HG03378 (cell line): Measurements from ENCODE around the gene PDE6H.

Source experiments
- ATAC-seq: cut with Tn5 transposase; IDR thresholded peaks from one replicate; pipeline ENCODE4 v1.9.1; 2021; ENCODE audit warnings: mild to moderate bottlenecking, moderate library complexity; ENCODE audit not compliant: unreplicated experiment

PDE6H gene

DNA sequence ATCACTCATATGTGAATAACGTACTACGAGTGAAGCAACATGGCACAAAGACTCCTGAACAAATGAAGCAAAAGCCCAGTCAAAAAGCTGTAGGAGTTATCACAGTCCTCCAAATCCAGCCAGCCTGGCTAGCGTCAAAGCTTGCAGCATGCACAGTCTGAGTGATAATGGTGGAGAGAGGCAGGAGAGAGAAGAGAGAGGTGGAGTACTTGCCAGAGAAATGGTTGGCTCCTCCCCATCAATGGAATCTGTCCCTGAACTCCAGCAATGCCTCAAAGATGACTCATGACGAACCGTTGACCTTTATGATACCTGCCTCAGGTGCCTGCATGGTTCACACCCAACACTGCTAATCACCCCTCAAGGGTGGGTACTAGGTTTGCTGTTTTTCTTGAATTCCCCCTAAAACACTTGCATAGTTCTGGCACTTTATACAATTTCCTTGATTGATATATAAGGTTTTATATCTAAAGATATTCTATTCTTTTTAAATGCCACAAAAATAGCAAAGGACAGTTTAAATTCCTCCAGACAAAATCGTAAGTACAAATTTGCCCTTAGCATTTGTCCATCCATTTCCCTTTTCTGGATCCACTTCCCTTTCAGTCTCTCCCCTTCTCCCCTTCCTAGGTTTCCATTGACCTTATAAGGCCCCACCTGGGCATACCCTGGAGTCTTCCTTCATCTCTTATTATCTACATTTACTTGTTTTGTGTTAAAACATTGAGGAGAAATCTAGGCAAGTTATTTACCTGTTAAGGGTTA lies 21.7 kb upstream of the PDE6H start:
- ATAC-seq = no peak

DNA sequence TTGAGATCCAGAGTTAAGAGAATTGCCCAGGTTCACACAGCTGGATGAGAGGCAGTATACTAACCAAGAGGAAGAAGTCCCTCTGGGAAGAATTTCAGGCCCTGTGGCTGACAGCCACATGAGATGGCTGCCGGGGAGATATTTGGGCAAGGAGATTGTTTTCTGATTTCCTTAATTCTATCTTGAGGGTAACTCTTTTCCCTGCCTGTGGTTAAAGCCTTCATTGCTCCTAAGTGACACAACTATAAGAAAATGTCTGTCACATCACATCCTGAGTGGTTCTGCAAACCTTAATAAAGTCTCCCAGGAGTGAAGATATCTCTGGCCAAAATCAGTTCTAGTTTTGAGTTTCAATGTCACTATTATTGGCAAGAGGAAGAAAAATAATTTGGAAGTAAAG lies 21.0 kb upstream of the PDE6H start:
- ATAC-seq = no peak

GRCh38 chr12:14952299-14952921 lies 20.4 kb upstream of the PDE6H start:
- ATAC-seq = peak; percentile 64

GRCh38 chr12:14953752-14954151 lies 19.1 kb upstream of the PDE6H start:
- ATAC-seq = no peak

- ATAC-seq = no peak
Observed at GRCh38 chr12:14954269-14954668, 18.6 kb upstream of the PDE6H start.

GRCh38 chr12:14956024-14956891 lies 16.6 kb upstream of the PDE6H start:
- peak; percentile 33 for ATAC-seq

- ATAC-seq = no peak
Observed at GRCh38 chr12:14956905-14957304, 15.9 kb upstream of the PDE6H start.

DNA sequence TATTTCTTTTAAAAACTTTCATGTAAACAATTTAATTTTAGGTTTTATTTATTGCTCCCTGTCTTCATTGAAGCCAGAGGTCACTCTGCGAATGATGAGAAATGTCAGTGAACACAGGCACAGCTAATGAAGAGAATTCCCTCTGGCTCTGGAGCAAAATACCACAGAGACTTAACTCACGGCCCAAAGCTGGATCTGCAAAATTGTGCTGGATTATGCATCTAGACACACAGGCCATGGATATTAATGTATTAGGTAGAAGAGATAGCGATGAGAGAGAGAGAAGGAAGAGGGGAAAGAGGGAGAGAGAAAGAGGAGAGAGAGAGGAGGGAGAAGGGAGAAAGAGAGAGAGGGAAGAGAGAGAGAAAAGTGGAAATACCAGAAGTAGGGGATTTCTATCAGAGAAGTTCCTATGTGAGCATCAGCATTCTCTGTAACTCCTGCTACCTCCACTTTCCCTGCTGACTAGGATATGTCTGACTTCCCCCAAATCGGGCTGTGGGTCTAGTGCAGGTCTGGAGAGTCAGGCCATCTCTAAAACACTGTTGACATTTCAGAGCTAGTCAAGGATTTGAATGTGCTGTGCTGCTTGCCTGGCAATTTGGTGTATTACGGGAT lies 15.2 kb upstream of the PDE6H start:
- ATAC-seq = no peak

GRCh38 chr12:14958361-14959125 lies 14.3 kb upstream of the PDE6H start:
- ATAC-seq = no peak

DNA sequence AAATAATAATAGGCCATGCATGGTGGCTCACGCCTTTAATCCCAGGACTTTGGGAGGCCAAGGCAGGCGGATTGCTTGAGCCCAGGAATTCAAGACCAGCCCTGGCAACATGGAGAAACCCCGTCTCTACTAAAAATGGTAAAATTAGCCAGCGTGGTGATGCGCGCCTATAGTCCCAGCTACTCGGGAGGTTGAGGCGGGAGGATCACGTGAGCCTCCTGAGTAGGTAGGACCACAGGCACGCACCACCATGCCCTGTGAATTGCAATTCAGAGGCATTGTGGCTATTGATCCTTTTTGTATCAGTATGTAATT lies 13.8 kb upstream of the PDE6H start:
- no peak for ATAC-seq

DNA sequence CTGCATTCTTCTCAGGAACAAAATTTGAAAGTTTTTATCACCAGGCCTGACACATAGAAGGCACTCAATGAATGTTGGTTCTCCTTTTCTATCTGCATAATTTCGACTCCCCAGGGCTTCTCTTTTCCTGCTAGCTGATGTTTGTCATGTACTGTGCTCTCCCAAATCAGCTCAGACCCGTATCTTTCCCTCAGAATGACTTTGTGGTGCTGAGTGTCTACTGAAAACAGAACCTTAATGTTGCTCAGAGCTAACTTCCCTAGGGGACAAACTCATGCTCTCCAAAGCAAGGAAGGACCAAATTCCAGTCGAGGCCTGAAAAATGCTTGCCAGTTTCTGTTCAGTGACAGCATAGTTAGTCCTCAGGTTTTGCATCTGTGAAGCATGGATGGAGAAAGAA lies 13.4 kb upstream of the PDE6H start:
- no peak for ATAC-seq

GRCh38 chr12:14959916-14960496 lies 12.8 kb upstream of the PDE6H start:
- no peak for ATAC-seq

GRCh38 chr12:14960548-14961465 lies 12.0 kb upstream of the PDE6H start:
- peak; percentile 32 for ATAC-seq

DNA sequence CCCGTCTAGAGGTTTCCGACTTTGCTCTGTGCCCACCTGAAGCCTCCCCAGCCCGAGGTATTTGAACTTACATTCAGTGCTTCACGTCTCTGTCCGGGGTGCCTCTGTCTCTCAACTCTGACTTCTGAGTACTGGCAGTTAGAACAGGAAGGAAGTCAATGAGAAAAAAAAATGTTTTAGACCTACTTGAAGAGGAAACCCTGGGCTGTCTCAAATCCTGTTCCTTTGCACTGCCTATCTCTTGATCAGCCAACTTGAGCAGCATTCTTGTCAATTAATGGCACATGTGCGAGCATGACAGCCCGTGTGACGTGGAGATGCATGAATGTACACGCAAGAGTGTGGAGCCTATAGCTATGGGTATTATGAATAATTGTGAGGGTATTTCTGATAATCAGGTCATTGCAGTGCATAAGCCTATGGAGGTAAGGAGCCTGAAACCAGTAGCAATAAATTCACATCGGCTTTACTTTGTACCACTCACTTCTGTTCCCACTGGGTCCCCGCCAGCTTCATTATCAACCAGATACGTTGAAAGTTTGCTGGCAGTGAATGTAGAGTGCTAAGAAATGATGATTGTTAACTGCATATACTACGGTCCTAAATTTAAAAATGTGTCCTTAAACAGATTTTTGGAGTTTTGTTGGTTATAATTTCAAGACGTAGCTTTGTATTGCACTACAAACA lies 11.2 kb upstream of the PDE6H start, which contains the start of gene ARHGDIB:
Gene ARHGDIB, minus strand, starts transcription at position 136 of the 687 bp plus-strand sequence. CDS start 10,889 bp downstream, outside the sequence.
- peak; percentile 71 for ATAC-seq

GRCh38 chr12:14962153-14962539 lies 10.7 kb upstream of the PDE6H start:
- no peak for ATAC-seq

DNA sequence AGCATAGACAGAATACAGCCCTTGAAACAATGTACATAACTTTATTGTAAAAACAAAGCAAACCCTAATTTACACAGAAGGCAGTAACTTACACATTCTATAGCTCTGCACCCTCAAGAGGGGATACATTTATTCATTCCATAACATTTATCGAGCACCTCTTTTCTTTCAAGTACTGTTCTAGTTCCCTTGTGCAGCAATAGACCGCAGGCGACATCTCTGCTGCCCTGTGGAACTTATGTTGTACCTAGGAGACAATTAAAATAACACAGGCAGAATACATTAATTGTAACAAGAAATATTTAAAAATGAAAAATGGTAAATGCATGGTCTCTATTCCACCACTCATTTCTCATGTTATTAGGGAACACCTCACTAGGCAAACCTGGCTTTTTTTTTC lies 10.0 kb upstream of the PDE6H start:
- no peak for ATAC-seq

GRCh38 chr12:14963520-14963919 lies 9.3 kb upstream of the PDE6H start:
- no peak for ATAC-seq

GRCh38 chr12:14964406-14964805 lies 8.4 kb upstream of the PDE6H start:
- ATAC-seq = no peak

- no peak for ATAC-seq
Observed at GRCh38 chr12:14965221-14965620, 7.6 kb upstream of the PDE6H start.
